SJSA1 (cell line): ENCODE measurements around the gene ZNF488. TPM values are rescaled to one million over a fixed set of nuclear protein-coding genes. Genes with fewer than 3 reads are reported as not detected.

ENCODE experiments used
- DNase-seq, 2 experiments: peaks; one replicate each; pipeline ENCODE4 v3.0.0-alpha.2; 2015 to 2020; ENCODE audit warnings: low spot score in 2 of 2, low read depth in 1 of 2
- H3K27ac ChIP-seq: fragments of 250-450 bp; sonication (Bioruptor Pico); 2 replicates; pipeline ENCODE4 v1.5.1; 2020; ENCODE audit warnings: mild to moderate bottlenecking, moderate library complexity
- H3K27me3 ChIP-seq: fragments of 250-450 bp; sonication (Bioruptor Pico); replicated peaks from 2 replicates; pipeline ENCODE4 v1.5.1; 2020; ENCODE audit warnings: mild to moderate bottlenecking, moderate library complexity
- H3K36me3 ChIP-seq: fragments of 250-450 bp; sonication (Bioruptor Pico); 2 replicates; pipeline ENCODE4 v1.5.1; 2020; ENCODE audit warnings: mild to moderate bottlenecking
- H3K4me1 ChIP-seq: fragments of 250-450 bp; sonication (Bioruptor Pico); replicated peaks from 2 replicates; pipeline ENCODE4 v1.6.1; 2021; ENCODE audit warnings: mild to moderate bottlenecking
- H3K4me3 ChIP-seq: fragments of 250-450 bp; sonication (Bioruptor Pico); 2 replicates; pipeline ENCODE4 v1.5.1; 2020; ENCODE audit warnings: mild to moderate bottlenecking
- H3K9me3 ChIP-seq: fragments of 250-450 bp; sonication (Bioruptor Pico); replicated peaks from 2 replicates; pipeline ENCODE4 v1.5.1; 2020; ENCODE audit warnings: mild to moderate bottlenecking
- total RNA-seq: library from RNA; depleted of rRNA; stranded (reverse); fragments of >200 nt; shearing (Covaris generic); gene quantifications from 2 replicates; pipeline ENCODE4 v1.2.3, GENCODE V29; 2014

ZNF488 gene
- total RNA-seq, 1 experiment from 2014 or later = 1.2 TPM

DNA sequence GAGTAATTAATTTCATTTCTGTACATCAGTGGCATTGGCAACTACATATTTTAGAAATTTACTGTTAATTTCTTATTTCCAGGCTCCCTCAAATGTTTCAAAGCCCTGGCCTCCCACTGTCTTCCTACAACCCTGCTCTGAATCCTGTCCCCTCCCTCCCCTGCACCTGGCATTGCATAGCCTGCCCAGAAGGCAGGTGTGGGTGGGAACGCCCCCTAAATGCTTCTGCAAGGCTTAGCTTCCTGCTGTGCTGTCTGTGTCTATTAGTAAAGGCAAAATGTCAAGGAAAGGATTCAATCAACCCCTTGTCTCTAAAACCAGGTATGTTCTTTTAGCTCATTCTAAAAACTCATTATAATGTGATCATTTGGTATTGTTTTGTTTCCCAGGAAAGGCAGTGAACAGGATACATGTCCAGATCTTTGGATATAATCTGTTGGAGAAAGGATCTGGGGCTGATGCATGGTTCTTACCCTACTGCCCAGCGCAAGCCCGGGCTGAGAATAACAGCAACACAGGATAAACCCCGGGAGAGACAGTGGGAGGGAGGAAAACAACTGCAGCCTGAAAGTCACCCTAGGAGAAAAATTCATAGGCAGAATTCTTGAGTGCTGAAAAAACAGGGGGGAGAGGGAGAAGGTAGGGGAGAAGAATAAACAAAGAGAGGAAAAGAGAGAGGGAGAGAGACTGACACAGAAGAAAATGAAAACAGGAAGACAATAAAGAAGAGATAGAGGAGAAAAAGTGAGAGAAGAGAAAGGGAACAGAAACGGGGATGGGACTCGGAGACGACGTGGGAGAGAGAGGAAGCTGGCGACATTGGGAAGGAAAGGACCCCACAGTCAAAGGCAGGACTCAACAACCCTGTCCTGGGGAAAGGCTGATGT, 589 bp downstream of the ZNF488 start:
- Histone ChIP-seq H3K4me3 (peak overlapping the region; percentile 59), H3K27me3 (no peaks in the 10 kb centered on the region), H3K9me3 (no peaks in the 10 kb centered on the region), H3K4me1 (peaks cover 13% of the 10 kb centered on the region), H3K36me3 (no peaks in the 10 kb centered on the region), H3K27ac (no peak overlapping the region)
- no peak for DNase-seq

DNA sequence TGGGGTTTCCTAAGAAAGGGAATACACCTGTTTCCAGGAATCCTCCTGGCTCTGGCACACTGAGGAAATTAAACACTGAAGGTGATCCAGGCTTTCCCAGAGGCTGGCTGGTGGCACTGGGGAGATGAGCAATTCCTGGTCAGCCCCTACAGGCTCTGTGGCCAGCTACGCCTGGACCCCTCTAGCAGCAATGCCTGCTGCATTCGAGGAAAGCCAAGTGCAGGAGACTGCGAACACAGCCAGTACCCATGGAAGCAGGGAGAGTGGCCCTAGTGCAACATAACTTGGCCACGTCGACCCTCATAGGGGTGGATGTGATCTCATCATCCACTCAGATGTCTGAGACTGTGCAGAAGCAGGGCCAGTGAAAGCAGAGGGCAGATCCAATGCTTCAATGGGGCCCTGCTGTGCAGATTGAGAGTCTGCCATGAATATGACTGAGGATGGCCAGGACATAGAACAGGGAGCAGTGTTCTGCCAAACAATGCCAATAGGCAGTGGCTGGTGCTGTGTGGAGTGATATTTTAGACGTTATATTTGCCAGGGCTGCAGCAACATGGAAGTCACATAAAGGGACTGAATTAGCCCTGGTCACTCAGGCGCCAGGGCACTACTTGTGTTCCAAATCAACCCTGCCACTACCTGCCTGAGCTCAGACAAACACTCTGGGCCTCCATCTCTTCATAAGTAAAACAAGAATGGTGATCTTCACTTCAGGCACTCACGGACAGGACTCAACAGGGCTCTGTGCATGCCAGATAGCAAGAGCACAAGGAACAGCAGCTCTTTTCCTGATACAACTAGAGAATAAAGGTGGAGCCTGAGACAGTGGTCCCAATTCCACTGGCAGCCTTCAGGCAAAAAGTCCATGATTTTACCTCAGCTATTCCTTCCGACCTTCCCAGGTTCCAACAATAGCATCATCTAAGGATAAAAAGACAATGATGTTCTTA, 2.4 kb downstream of the ZNF488 start:
- Histone ChIP-seq H3K36me3 (no peaks in the 10 kb centered on the region), H3K27me3 (no peaks in the 10 kb centered on the region; the same call in 1 of the 2 replicates), H3K4me1 (peaks cover 13% of the 10 kb centered on the region), H3K4me3 (no peak overlapping the region), H3K9me3 (no peaks in the 10 kb centered on the region), H3K27ac (no peak overlapping the region)
- peak in 1 of 2 experiments; percentile 28 for DNase-seq

DNA sequence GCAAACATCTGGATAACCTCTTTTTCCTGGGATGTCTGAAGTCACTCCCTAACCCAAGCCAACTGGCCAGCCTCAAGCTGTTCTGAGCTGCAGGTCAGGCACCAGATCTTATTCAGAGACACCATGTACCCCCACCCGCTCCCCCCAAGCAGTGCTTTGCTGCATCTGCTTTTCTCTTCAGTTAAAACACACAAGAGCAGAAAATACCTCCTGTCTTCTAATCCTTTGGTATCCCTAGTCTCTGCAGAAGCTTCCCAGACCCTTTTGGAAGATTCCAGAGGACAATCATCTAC, 3.0 kb downstream of the ZNF488 start:
- Histone ChIP-seq H3K4me1 (peaks cover 13% of the 10 kb centered on the region), H3K4me3 (no peak overlapping the region), H3K27ac (no peak overlapping the region), H3K9me3 (no peaks in the 10 kb centered on the region), H3K27me3 (no peaks in the 10 kb centered on the region; the same call in 1 of the 2 replicates), H3K36me3 (no peaks in the 10 kb centered on the region)
- peak in 1 of 2 experiments; percentile 25 for DNase-seq

DNA sequence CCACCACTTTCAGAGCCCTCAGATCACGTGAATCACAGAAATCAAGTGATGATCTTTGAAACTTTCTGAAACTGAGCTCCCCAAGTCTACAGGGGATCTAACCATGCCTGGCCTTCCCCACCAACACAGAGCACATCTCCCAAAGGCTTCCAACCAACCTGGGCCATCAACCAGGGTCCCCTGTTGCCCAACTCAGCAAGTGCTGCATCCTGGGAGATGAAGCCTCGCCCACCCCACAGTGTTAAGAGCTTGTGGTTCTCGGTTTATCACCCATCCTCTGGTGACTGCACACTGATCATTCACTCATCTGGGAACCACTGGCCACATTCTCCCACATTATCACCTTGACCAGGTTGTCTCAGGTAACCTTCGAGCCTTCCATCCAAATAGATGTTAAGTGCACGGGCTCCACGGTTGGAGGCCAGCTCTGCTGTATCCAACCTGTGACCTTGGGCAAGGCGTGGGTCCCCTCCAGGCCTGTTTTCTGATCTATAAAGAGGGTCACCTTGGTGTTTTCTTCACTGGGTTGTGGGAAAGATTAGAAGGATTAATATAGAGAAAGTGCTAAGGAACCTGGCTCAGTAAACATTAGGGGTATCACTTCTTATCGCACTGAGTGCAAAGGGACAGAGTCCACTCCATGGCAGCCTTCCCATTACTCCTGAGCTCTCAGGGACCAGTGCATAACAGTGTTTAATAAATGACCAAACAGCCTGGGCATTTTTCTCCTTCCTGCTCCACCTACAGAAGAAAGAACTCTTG, 3.6 kb downstream of the ZNF488 start:
- H3K27ac ChIP-seq = no peak overlapping the region
- no peaks in the 10 kb centered on the region; the same call in 1 of the 2 replicates for H3K27me3 ChIP-seq
- H3K4me1 ChIP-seq = peaks cover 13% of the 10 kb centered on the region
- DNase-seq = peak in 1 of 2 experiments; percentile 34
- no peak overlapping the region for H3K4me3 ChIP-seq
- H3K9me3 ChIP-seq = no peaks in the 10 kb centered on the region
- no peaks in the 10 kb centered on the region for H3K36me3 ChIP-seq

DNA sequence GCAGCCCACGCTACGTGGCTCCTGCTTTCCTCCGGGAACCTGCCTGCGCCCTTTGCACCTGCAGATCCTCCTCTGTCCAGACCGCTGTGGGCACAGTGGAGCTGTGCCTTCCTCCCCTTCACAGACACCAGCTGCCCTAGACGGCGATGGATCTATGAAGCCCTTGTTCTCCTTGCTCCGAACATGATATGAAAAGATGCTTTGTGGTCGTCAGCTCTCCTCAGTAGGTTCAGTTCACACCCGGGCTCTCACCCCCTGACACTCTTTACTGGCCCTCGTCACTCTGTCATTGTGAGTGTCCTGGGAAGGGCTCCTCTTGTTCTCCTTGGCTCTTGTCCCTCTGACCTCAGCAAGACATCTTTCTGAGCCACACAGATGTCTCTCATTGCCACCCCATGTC, 4.2 kb downstream of the ZNF488 start:
- H3K36me3 ChIP-seq = no peaks in the 10 kb centered on the region
- H3K27ac ChIP-seq = no peak overlapping the region
- no peak for DNase-seq
- no peaks in the 10 kb centered on the region; the same call in 1 of the 2 replicates for H3K27me3 ChIP-seq
- peaks cover 11% of the 10 kb centered on the region for H3K4me1 ChIP-seq
- no peaks in the 10 kb centered on the region for H3K9me3 ChIP-seq
- H3K4me3 ChIP-seq = no peak overlapping the region

DNA sequence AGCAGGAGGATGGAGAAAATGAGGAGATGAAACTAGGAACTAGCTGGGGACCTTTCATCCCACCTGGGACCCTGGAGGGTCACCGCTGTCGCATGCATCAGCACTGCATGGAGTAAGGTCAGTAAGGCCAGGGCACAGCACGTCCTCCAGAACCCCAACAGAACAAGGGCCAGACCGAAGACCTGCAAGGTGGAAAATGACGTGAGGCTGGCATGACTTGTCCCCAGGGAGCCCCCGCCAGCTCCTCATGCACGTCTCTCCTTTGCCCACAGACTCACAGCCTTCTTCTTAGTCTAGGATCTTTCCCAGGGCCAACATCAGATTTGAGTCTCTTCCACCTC, 4.7 kb downstream of the ZNF488 start:
- Histone ChIP-seq H3K36me3 (no peaks in the 10 kb centered on the region), H3K27me3 (no peaks in the 10 kb centered on the region; the same call in 1 of the 2 replicates)

DNA sequence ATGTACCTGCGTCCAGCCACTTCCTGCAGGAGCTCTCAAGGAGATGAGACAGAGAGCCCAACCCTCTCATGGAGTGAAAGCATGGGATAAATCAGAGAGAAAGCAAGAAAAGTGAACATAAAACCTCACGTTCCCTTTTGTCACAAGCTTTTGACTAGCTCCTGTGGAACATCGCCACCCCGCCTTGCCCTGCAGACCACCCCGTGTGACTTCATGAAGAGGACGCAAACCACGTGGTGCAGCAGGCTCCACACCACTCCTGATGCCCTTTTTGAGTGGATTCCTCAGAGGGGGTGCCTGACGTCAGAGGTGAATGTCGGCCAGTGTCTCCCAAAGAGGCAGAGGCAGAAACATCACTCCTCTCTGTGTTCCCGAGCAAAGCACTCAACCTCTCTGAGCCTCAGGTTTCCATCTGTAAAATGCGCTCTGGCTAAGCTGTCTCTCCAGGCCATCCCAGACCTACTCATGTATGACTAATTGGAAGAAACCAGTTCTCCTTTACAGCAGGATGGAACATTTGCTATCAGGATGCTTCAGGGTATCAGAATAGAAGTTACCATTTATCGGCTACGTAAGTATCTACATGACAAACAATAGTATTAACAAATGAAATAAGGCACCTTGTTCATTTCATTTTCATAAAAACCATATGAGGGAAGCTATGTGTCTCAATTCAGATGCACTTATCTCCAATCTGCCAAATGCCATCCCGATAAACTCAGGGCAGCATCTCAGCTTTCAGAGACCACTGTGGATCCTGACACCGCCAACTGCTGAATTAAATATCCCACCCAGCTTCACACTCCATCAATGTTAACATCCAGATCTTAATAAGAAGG, 5.3 kb downstream of the ZNF488 start:
- Histone ChIP-seq H3K4me1 (peaks cover 5% of the 10 kb centered on the region; the same call in 1 of the 2 replicates), H3K36me3 (no peaks in the 10 kb centered on the region), H3K27me3 (no peaks in the 10 kb centered on the region; the same call in 1 of the 2 replicates), H3K27ac (no peak overlapping the region), H3K9me3 (no peaks in the 10 kb centered on the region), H3K4me3 (no peak overlapping the region)
- DNase-seq = peak in 1 of 2 experiments; percentile 30

More for the DNA sequence above, 4.7 kb downstream of the ZNF488 start:
- no peak overlapping the region for H3K27ac ChIP-seq
- no peak overlapping the region for H3K4me3 ChIP-seq
- peaks cover 7% of the 10 kb centered on the region; the same call in 1 of the 2 replicates for H3K4me1 ChIP-seq
- H3K9me3 ChIP-seq = no peaks in the 10 kb centered on the region
- no peak for DNase-seq

DNA sequence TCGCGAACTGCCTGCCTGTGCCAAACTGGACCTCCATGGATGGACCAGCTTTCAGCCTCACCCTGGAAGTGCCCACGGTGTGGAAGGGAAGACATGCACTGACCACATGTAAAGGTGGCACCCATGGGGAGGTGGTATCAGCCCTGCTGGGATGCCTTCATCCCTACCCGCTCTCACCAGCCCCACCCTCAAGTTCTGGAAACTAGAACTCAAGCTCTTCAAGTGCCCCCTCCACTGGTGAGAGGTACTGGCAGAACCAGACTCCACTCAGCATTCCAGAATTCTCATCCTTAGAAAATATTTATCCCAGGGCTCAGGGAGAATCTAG, 5.9 kb downstream of the ZNF488 start:
- no peak overlapping the region for H3K27ac ChIP-seq
- no peaks in the 10 kb centered on the region; the same call in 1 of the 2 replicates for H3K27me3 ChIP-seq
- H3K36me3 ChIP-seq = no peaks in the 10 kb centered on the region
- DNase-seq = peak in 1 of 2 experiments; percentile 31
- no peaks in the 10 kb centered on the region for H3K4me1 ChIP-seq
- H3K9me3 ChIP-seq = no peaks in the 10 kb centered on the region
- no peak overlapping the region for H3K4me3 ChIP-seq

DNA sequence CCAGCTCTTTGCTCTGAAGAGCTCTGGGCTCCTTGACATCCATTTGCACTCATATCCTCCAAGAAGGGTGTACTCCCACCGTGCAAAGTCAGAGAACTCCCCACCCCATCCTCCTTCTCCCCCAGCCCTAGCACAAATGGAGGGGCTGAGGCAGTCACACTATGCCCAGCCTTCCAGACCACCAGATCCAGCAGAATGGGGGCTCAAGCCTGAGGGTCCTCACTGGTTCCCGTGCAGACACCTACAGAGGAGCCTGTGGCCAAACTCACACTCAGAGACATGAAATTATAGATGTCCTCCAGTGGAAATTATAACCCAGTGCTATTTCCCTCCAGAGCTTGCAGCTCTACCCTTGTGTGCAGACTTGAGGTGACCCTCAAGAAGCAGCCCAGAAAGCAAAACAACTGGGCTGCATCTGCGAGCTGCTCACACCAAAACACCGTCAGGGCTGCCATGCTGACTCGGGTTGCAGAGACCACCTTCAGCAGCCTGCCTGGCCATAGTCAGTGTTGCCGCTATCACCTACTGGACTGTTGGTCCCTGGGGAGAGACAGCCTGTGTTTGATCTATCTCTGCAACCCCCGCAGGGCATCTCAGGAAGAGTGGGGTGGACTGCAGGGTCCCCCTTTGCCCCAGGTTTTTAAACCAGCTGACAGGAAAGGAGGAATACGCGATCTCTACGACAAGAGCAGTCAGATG, 7.4 kb downstream of the ZNF488 start:
- Histone ChIP-seq H3K27me3 (no peaks in the 10 kb centered on the region; the same call in 1 of the 2 replicates), H3K27ac (no peak overlapping the region), H3K9me3 (no peaks in the 10 kb centered on the region), H3K4me1 (no peaks in the 10 kb centered on the region), H3K36me3 (no peaks in the 10 kb centered on the region), H3K4me3 (no peak overlapping the region)
- DNase-seq = peak in 1 of 2 experiments; percentile 28

DNA sequence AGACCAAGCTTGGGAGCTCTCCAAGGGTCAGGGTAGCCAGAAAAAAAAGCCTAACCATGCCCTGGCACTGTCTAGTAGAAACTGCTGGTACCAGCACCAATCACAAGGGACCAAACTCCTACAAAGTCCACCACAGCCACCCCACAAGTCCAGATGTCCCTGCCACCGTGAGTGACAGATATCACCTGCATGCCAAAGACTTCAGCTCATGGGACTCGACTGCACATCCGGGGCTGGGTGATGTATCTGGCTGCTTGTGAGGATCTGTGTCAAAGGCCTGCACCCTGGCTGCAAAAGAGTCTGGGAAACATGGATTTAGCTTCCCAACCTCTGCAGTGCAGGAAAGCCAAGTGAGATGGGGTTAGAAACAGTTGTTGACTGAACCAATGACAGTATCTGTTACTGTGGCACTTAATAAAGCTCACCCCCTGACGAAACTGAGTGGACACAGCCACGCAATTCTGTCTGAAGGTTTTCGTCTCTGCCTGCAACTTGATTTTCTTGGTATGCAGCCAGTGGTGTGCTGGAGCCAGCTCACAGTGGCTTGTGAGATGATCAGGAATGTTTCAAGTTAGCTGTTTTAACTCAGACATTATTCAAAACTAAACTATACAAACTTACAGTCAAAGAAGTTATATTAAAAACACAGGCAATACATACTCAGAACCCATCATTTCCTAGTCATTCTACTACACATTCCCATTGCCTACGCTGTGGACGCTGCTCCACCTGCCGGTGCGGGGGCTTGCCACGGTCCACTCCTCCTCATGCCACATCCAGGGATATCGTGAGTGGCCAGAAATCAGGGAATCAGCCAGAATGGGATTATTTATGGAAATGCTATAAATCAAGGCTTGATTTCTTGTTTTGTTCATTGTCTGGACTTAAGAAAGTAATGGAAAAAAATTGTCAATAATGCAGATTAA, 9.2 kb downstream of the ZNF488 start:
- H3K4me3 ChIP-seq = no peak overlapping the region
- DNase-seq = peak in 1 of 2 experiments; percentile 25
- H3K27ac ChIP-seq = no peak overlapping the region
- no peaks in the 10 kb centered on the region for H3K36me3 ChIP-seq
- H3K9me3 ChIP-seq = no peaks in the 10 kb centered on the region
- H3K4me1 ChIP-seq = no peaks in the 10 kb centered on the region
- H3K27me3 ChIP-seq = no peaks in the 10 kb centered on the region; the same call in 1 of the 2 replicates

DNA sequence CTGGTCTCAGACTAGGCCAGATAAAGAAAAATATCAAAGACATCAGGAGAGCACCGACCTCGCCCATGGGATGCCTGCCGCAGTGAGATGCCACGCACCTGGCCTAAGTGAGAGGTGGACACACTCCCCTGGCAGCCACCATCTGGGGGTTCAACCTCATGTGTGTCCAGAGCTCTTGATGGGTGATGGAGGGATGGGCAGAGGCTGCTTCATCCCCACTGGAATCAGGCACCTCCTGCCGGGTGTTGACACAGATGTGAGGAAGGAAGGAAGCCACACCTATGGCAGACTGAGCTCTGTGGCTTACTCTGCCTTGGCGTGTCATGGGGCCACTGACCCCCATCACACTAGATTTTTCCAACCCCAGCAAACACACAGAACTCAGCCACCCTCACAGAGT, 11.4 kb downstream of the ZNF488 start:
- no peaks in the 10 kb centered on the region; the same call in 1 of the 2 replicates for H3K27me3 ChIP-seq
- no peaks in the 10 kb centered on the region for H3K9me3 ChIP-seq
- DNase-seq = peak in 1 of 2 experiments; percentile 22
- H3K4me1 ChIP-seq = no peaks in the 10 kb centered on the region
- no peaks in the 10 kb centered on the region for H3K36me3 ChIP-seq
- no peak overlapping the region for H3K4me3 ChIP-seq
- H3K27ac ChIP-seq = no peak overlapping the region
